Astrocyte (in vitro differentiated cells and primary cell): ENCODE measurements around the gene ZNF197.

Experiments used
- EZH2 ChIP-seq: IDR thresholded peaks from 2 replicates; pipeline ENCODE4 v1.6.1; 2012; ENCODE audit warnings: mild to moderate bottlenecking, low read length, inconsistent platforms; ENCODE audit not compliant: insufficient read depth
- TF ChIP-seq, protein P1 (sequence below): IDR thresholded peaks from 2 replicates; pipeline ENCODE4 v1.5.1; 2011; ENCODE audit warnings: low read depth, mild to moderate bottlenecking, inconsistent platforms, low read length, moderate library complexity; ENCODE audit not compliant: insufficient read depth

- TF ChIP-seq, protein P1, sequence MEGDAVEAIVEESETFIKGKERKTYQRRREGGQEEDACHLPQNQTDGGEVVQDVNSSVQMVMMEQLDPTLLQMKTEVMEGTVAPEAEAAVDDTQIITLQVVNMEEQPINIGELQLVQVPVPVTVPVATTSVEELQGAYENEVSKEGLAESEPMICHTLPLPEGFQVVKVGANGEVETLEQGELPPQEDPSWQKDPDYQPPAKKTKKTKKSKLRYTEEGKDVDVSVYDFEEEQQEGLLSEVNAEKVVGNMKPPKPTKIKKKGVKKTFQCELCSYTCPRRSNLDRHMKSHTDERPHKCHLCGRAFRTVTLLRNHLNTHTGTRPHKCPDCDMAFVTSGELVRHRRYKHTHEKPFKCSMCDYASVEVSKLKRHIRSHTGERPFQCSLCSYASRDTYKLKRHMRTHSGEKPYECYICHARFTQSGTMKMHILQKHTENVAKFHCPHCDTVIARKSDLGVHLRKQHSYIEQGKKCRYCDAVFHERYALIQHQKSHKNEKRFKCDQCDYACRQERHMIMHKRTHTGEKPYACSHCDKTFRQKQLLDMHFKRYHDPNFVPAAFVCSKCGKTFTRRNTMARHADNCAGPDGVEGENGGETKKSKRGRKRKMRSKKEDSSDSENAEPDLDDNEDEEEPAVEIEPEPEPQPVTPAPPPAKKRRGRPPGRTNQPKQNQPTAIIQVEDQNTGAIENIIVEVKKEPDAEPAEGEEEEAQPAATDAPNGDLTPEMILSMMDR = no peak
- TF ChIP-seq EZH2 = no peak
Measured at GRCh38 chr3:44654039-44654438, 29.2 kb downstream of the ZNF197 start.
